ENCODE data around the gene F2RL2. TPM values are rescaled to one million over a fixed set of nuclear protein-coding genes. Genes with fewer than 3 reads are reported as not detected.

The F2RL2 gene
- total and polyA plus RNA-seq, 4 donors: 0.08 to 1.3 (median 0.78) TPM

DNA sequence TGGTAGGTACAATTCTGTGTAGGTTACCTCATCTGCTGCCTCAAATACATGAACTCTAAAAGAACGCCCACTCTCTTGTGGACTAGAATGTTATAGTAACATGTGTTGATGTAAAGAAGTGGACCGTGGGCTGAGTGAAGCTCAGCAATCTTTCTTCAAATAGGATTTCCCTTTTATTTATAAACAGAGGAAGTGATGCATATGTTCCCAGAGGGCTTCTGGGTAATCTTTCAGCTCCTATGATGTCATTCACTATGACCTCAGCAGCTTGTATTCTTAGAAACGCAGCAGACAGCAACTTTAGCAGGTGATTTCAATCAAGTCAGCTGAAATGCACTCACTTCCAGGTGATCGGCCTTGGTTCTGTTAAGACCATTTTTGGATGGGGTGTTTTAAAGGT, 14.4 kb downstream of the F2RL2 start (continued):
- TF ChIP-seq ATF3 (IDR thresholded peaks at IDR 0.05) (no peak), RAD21 (IDR thresholded peaks at IDR 0.05) (no peak), GABPA (IDR thresholded peaks at IDR 0.05 in 1 of 2, conservative IDR thresholded peaks at IDR 0.05 in 1 of 2) (no peak), HNF4G (IDR thresholded peaks at IDR 0.05) (no peak), RXRA (IDR thresholded peaks at IDR 0.05) (no peak), TAF1 (conservative IDR thresholded peaks at IDR 0.05) (no peak)
- TF ChIP-seq, protein P1, sequence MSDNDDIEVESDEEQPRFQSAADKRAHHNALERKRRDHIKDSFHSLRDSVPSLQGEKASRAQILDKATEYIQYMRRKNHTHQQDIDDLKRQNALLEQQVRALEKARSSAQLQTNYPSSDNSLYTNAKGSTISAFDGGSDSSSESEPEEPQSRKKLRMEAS (IDR thresholded peaks at IDR 0.05): no peak

GRCh38 chr5:76607353-76607871, 15.8 kb downstream of the F2RL2 start:
- no peak for DNase-seq (ENCODE audit: low spot score)
- H3K27me3 ChIP-seq (ENCODE audit: control insufficient read depth in 4 of 4, insufficient read depth in 4 of 4, low read length in 3 of 4): no peaks in the 10 kb centered on the region
- no peaks in the 10 kb centered on the region for H3K9me3 ChIP-seq (ENCODE audit: control insufficient read depth in 4 of 4, low read length in 3 of 4)
- no peak overlapping the region for H3K27ac ChIP-seq (ENCODE audit: low read depth in 1 of 2, low read length in 2 of 2)
- 80% methylated on average over 9 of the region's 9 CpGs for WGBS
- no peak overlapping the region for H3K9ac ChIP-seq (ENCODE audit: low read depth in 1 of 2, low read length in 2 of 2)
- H3K36me3 ChIP-seq (ENCODE audit: control insufficient read depth in 4 of 4, insufficient read depth in 3 of 4, low read depth in 1 of 4, low read length in 3 of 4): peaks cover 0 to 41% (median 31%) of the 10 kb centered on the region in 4 donors
- H3K4me3 ChIP-seq (ENCODE audit: low read depth in 1 of 3, low read length in 3 of 3): no peak overlapping the region
- TF ChIP-seq ZBTB33 (IDR thresholded peaks at IDR 0.05): no peak
- TF ChIP-seq FOXA1 (IDR thresholded peaks at IDR 0.05): no peak
- no peak for TF ChIP-seq YY1 (IDR thresholded peaks at IDR 0.05)
- no peak for TF ChIP-seq EGR1 (IDR thresholded peaks at IDR 0.05; ENCODE audit: low read depth in 2 of 2)
- TF ChIP-seq, protein P1 (IDR thresholded peaks at IDR 0.05): no peak
- TF ChIP-seq SP1 (IDR thresholded peaks at IDR 0.05): no peak
- no peak for TF ChIP-seq GABPA (IDR thresholded peaks at IDR 0.05 in 1 of 2, conservative IDR thresholded peaks at IDR 0.05 in 1 of 2)
- H3K4me1 ChIP-seq (ENCODE audit: control insufficient read depth in 4 of 4, insufficient read depth in 4 of 4, low read length in 3 of 4): no peaks in the 10 kb centered on the region

DNA sequence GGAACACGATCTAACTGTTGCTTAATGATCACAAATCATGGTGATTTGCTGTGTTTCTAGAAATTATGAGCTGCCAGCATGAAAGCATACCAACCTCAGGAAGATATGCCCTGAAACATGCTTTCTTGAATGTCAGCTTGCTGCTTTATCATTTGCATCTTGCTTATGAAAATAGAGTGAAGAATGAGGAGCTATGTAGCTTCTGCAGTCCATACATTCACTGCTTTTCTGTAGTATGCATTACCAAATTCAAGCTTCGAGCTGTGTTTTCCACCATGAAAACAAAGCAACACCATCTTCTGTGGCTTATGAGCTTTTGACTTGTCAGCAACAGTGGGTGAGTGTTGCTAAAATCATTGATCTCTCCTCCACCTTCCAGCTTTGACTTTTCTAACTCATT, 16.5 kb downstream of the F2RL2 start:
- Histone ChIP-seq H3K4me1 (ENCODE audit: control insufficient read depth in 4 of 4, insufficient read depth in 4 of 4, low read length in 3 of 4) (no peaks in the 10 kb centered on the region), H3K27me3 (ENCODE audit: control insufficient read depth in 4 of 4, insufficient read depth in 4 of 4, low read length in 3 of 4) (no peaks in the 10 kb centered on the region), H3K36me3 (ENCODE audit: control insufficient read depth in 4 of 4, insufficient read depth in 3 of 4, low read depth in 1 of 4, low read length in 3 of 4) (peaks cover 0 to 41% (median 30%) of the 10 kb centered on the region in 4 donors), H3K9ac (ENCODE audit: low read depth in 1 of 2, low read length in 2 of 2) (no peak overlapping the region), H3K27ac (ENCODE audit: low read depth in 1 of 2, low read length in 2 of 2) (no peak overlapping the region), H3K4me3 (ENCODE audit: low read depth in 1 of 3, low read length in 3 of 3) (no peak overlapping the region), H3K9me3 (ENCODE audit: control insufficient read depth in 4 of 4, low read length in 3 of 4) (no peaks in the 10 kb centered on the region)
- TF ChIP-seq FOXA2 (IDR thresholded peaks at IDR 0.05): no peak
- TF ChIP-seq SP1 (IDR thresholded peaks at IDR 0.05): no peak
- no peak for TF ChIP-seq RXRA (IDR thresholded peaks at IDR 0.05)
- TF ChIP-seq REST (IDR thresholded peaks at IDR 0.05): no peak
- no peak for TF ChIP-seq EGR1 (IDR thresholded peaks at IDR 0.05; ENCODE audit: low read depth in 2 of 2)
- no peak for TF ChIP-seq ATF3 (IDR thresholded peaks at IDR 0.05)
- TF ChIP-seq ZBTB33 (IDR thresholded peaks at IDR 0.05): no peak
- no peak for TF ChIP-seq RAD21 (IDR thresholded peaks at IDR 0.05)
- no peak for TF ChIP-seq HNF4G (IDR thresholded peaks at IDR 0.05)
- no peak for TF ChIP-seq FOXA1 (IDR thresholded peaks at IDR 0.05)
- TF ChIP-seq GABPA (IDR thresholded peaks at IDR 0.05 in 1 of 2, conservative IDR thresholded peaks at IDR 0.05 in 1 of 2): no peak
- no peak for DNase-seq (ENCODE audit: low spot score)
- WGBS: 96% methylated on average over 2 of the region's 2 CpGs

Measured in liver (tissue), 9 donors.